Retina (tissue), 1 donor: ENCODE measurements around the gene PAH.

ENCODE experiments used
- DNase-seq: peaks from one replicate; pipeline ENCODE4 v3.0.0-alpha.2; 2016

Gene PAH

GRCh38 chr12:102814691-102815367 is 102.2 kb downstream of the PAH start:
- no peak for DNase-seq

- DNase-seq, result no peak
These were observed 104.7 kb downstream of the PAH start for GRCh38 chr12:102812344-102812743.

GRCh38 chr12:102811110-102811737 is 105.8 kb downstream of the PAH start:
- peak; percentile 41 for DNase-seq

GRCh38 chr12:102808412-102808811 is 108.6 kb downstream of the PAH start:
- no peak for DNase-seq

GRCh38 chr12:102806592-102806991 is 110.5 kb downstream of the PAH start:
- DNase-seq, result no peak

GRCh38 chr12:102806110-102806509 is 110.9 kb downstream of the PAH start:
- no peak for DNase-seq

GRCh38 chr12:102800565-102800964 is 116.5 kb downstream of the PAH start:
- no peak for DNase-seq

- no peak for DNase-seq
These were observed 117.8 kb downstream of the PAH start for GRCh38 chr12:102799229-102799628.

GRCh38 chr12:102797528-102797927 is 119.5 kb downstream of the PAH start:
- no peak for DNase-seq

GRCh38 chr12:102793921-102794320 is 123.1 kb downstream of the PAH start:
- DNase-seq, result no peak
